Neutrophil (primary cell): Measurements from ENCODE around the gene MRPL34.
"Not testable (repeated sequence)": the region's sequence is repeated elsewhere in the genome, so short reads cannot be mapped to it uniquely, and the experiment has no call there.

Source experiments
- H3K27ac ChIP-seq: fragments of 200-600 bp; sonication (generic); 2 replicates; pipeline ENCODE4 v1.5.1; 2016; ENCODE audit warnings: mild to moderate bottlenecking, moderate library complexity
- H3K27me3 ChIP-seq: fragments of 200-600 bp; sonication (generic); 2 replicates; pipeline ENCODE4 v1.6.0; 2016; ENCODE audit warnings: mild to moderate bottlenecking
- H3K36me3 ChIP-seq: fragments of 200-600 bp; sonication (generic); 2 replicates; pipeline ENCODE4 v1.5.1; 2017
- H3K4me1 ChIP-seq, 2 experiments: fragments of 200-600 bp in 1 of 2; sonication (generic) in 1 of 2; 1 replicate in 1 of 2; 2 replicates in 1 of 2; pipeline versions ENCODE4 v1.5.1 to v1.6.1; 2013 to 2016; ENCODE audit warnings: low read depth in 1 of 2, low read length in 1 of 2, mild to moderate bottlenecking in 1 of 2, moderate library complexity in 1 of 2; ENCODE audit not compliant: control insufficient read depth in 1 of 2, insufficient read depth in 1 of 2
- H3K4me3 ChIP-seq, 2 experiments: fragments of 200-600 bp in 1 of 2; sonication (generic) in 1 of 2; 1 replicate in 1 of 2; 2 replicates in 1 of 2; pipeline ENCODE4 v1.5.1; 2013 to 2016; ENCODE audit warnings: low read depth in 1 of 2, low read length in 1 of 2, mild to moderate bottlenecking in 1 of 2, moderate library complexity in 1 of 2
- H3K9me3 ChIP-seq: fragments of 200-600 bp; sonication (generic); 2 replicates; pipeline ENCODE4 v1.5.1; 2016
- CTCF ChIP-seq: fragments of 200-600 bp; sonication (generic); IDR thresholded peaks from 2 replicates; pipeline ENCODE4 v1.5.1; 2016; ENCODE audit warnings: antibody characterized with exemption

MRPL34 gene

GRCh38 chr19:17266975-17267788 is 38.5 kb upstream of the MRPL34 start, which contains the start of gene BABAM1:
TSS of gene BABAM1 (plus strand) at chr19:17267443. CDS start at chr19:17268807, 1,364 bp downstream.
- Histone ChIP-seq H3K4me1 (peaks cover 16 to 20% of the 10 kb centered on the region in 2 experiments), H3K36me3 (peaks cover 11% of the 10 kb centered on the region), H3K27ac (peak within 1 kb of the TSS; percentile 75), H3K9me3 (no peaks in the 10 kb centered on the region), H3K27me3 (no peaks in the 10 kb centered on the region), H3K4me3 (peak within 1 kb of the TSS; percentile 68 to 87)
- TF ChIP-seq CTCF, result peak; percentile 4

GRCh38 chr19:17268754-17269153 is 36.9 kb upstream of the MRPL34 start:
- Histone ChIP-seq H3K27ac (no peak overlapping the region), H3K4me1 (peaks cover 16 to 20% of the 10 kb centered on the region in 2 experiments), H3K4me3 (no peak overlapping the region), H3K27me3 (no peaks in the 10 kb centered on the region), H3K9me3 (no peaks in the 10 kb centered on the region), H3K36me3 (peaks cover 17% of the 10 kb centered on the region)
- TF ChIP-seq CTCF, result no peak

GRCh38 chr19:17274892-17275291 is 30.8 kb upstream of the MRPL34 start:
- peaks cover 65% of the 10 kb centered on the region for H3K36me3 ChIP-seq
- not testable (repeated sequence) for H3K27me3 ChIP-seq, H3K9me3 ChIP-seq, H3K27ac ChIP-seq, H3K4me1 ChIP-seq, H3K4me3 ChIP-seq

- Histone ChIP-seq H3K27ac (no peak overlapping the region), H3K4me3 (no peak overlapping the region), H3K36me3 (peaks cover 65% of the 10 kb centered on the region), H3K4me1 (peaks cover 0 to 4% of the 10 kb centered on the region in 2 experiments), H3K27me3 (no peaks in the 10 kb centered on the region), H3K9me3 (no peaks in the 10 kb centered on the region)
- TF ChIP-seq CTCF, result no peak
Observed at GRCh38 chr19:17275441-17276175, 30.1 kb upstream of the MRPL34 start.

GRCh38 chr19:17279436-17279835 is 26.2 kb upstream of the MRPL34 start:
- Histone ChIP-seq H3K4me3 (no peak overlapping the region), H3K9me3 (no peaks in the 10 kb centered on the region), H3K27me3 (no peaks in the 10 kb centered on the region), H3K27ac (no peak overlapping the region), H3K4me1 (peaks cover 20 to 23% of the 10 kb centered on the region in 2 experiments), H3K36me3 (peaks cover 42% of the 10 kb centered on the region)
- TF ChIP-seq CTCF, result no peak
